IgD-negative memory B cell (primary cell): ENCODE measurements around the gene PABPN1. TPM values are rescaled to one million over a fixed set of nuclear protein-coding genes. Genes with fewer than 3 reads are reported as not detected.
"Not testable (repeated sequence)": the region's sequence is repeated elsewhere in the genome, so short reads cannot be mapped to it uniquely, and the experiment has no call there.

ENCODE experiments used
- H3K27ac Mint-ChIP-seq, 3 donors: one replicate each; pipeline ENCODE4 v1.8.0; 2020 to 2022; ENCODE audit warnings: mild to moderate bottlenecking in 3 of 3, mixed read lengths in 3 of 3, moderate library complexity in 1 of 3
- H3K27me3 Mint-ChIP-seq: one replicate; pipeline ENCODE4 v1.8.0; 2021; ENCODE audit warnings: mixed read lengths
- H3K36me3 Mint-ChIP-seq: one replicate; pipeline ENCODE4 v1.8.0; 2020; ENCODE audit warnings: mild to moderate bottlenecking, mixed read lengths
- H3K4me1 Mint-ChIP-seq, 3 donors: one replicate each; pipeline ENCODE4 v1.8.0; 2020 to 2022; ENCODE audit warnings: mixed read lengths in 3 of 3, mild to moderate bottlenecking in 1 of 3
- H3K4me3 Mint-ChIP-seq, 4 donors: one replicate each; pipeline ENCODE4 v1.8.0; 2020 to 2022; ENCODE audit warnings: mild to moderate bottlenecking in 4 of 4, mixed read lengths in 4 of 4, moderate library complexity in 3 of 4
- H3K9me3 Mint-ChIP-seq, 3 donors: one replicate each; pipeline ENCODE4 v1.8.0; 2020 to 2021; ENCODE audit warnings: mixed read lengths in 3 of 3, mild to moderate bottlenecking in 1 of 3
- polyA plus RNA-seq: library from polyadenylated mRNA; unstranded; fragments of 300-500 nt; fragmentation: Illumina TruSeq; gene quantifications from one replicate; pipeline ENCODE4 v1.2.3, GENCODE V29; 2021

Gene PABPN1, protein sequence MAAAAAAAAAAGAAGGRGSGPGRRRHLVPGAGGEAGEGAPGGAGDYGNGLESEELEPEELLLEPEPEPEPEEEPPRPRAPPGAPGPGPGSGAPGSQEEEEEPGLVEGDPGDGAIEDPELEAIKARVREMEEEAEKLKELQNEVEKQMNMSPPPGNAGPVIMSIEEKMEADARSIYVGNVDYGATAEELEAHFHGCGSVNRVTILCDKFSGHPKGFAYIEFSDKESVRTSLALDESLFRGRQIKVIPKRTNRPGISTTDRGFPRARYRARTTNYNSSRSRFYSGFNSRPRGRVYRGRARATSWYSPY
- 127 TPM for polyA plus RNA-seq

DNA sequence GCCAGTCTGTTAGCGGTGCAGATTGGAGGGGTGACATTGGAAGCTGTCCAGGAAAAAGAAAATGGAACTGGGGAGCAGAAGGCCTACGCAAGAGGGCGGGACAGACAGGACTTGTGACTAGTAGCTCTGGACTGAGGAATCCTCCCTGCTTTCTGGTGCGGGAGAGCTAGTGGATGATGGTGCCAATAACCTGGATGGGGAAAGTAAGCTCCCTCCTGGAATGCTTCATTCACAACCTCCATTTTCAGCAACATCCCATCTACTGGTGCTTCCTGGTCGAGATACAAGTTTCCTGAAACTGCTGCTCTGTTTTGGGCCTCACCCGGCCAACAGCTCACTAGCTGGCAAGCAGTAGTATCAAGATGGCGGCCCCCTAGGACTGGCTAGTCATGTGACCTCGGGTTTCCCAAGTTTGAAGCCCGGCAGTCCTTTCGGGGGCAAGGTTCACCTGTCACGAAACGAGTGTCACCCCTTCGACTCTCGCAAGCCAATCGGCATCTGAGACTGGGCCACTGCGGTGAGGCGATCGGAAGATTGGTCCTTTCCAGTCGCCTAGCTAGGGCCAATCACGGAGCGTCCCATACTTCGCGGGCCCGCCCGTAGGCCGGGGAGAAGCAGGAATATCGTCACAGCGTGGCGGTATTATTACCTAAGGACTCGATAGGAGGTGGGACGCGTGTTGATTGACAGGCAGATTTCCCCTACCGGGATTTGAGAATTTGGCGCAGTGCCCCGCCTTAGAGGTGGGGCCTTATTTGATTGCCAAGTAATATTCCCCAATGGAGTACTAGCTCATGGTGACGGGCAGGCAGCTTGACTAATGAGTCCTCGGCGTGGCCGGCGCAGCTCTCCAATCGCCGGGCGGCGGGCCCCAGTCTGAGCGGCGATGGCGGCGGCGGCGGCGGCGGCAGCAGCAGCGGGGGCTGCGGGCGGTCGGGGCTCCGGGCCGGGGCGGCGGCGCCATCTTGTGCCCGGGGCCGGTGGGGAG, at the start of gene PABPN1:
PABPN1 (plus strand) TSS at position 874 of the 988 bp plus-strand sequence; CDS start at position 887, 13 bp downstream.
- Mint-ChIP-seq H3K4me1 (peaks cover 12 to 25% (median 23%) of the 10 kb centered on the region in 3 donors), H3K27ac (peak within 1 kb of the TSS; percentile 93 to 99 (median 98)), H3K4me3 (peak within 1 kb of the TSS; percentile 89 to 98 (median 96)), H3K36me3 (peaks cover 4% of the 10 kb centered on the region), H3K9me3 (peaks cover 0 to 1% (median 0%) of the 10 kb centered on the region in 3 donors), H3K27me3 (no peaks in the 10 kb centered on the region)

DNA sequence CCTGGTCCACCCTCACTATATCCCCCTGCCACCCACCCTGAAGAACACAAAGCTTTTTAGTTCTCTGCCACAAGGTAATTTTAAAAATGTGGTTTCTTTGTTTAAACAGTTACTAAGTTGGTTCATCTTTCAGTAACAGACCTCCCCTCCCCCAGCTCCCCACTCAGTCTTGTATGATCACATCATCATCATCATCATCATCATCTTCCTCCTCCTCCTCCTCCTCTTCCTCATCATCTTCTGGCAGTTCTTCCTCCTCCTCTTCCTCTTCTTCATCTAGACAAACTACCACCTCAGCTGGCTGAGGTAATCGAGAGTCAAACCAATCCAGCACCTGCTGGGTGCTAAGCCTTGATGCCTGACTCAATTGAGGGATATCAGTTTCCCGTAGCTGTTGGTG, 45.8 kb upstream of the PABPN1 start:
- Mint-ChIP-seq H3K4me1 (peaks cover 0 to 3% (median 0%) of the 10 kb centered on the region in 3 donors), H3K36me3 (peaks cover 7% of the 10 kb centered on the region), H3K9me3 (no peaks in the 10 kb centered on the region), H3K27ac (peak overlapping the region in 1 of 3 donors; percentile 53), H3K27me3 (no peaks in the 10 kb centered on the region), H3K4me3 (no peak overlapping the region)

DNA sequence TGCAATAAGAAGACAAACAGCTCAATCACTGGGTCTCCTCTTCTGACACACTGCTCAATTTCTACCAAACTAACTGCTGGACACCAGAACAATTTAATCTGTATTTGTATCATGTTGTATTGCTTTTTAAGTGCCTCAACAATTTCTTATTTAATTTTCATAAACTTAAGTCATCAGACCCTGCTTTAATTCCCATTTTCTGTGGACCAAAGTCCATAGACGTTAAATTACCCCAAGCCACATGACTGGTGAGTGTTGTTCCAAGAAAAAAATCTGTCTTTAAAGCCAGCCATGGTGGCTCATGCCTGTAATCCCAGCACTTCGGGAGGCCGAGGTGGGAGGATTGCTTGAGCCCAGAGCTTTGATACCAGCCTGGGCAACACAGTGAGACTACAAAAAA, 44.1 kb upstream of the PABPN1 start:
- peaks cover 0 to 3% (median 0%) of the 10 kb centered on the region in 3 donors for H3K4me1 Mint-ChIP-seq
- H3K9me3 Mint-ChIP-seq = no peaks in the 10 kb centered on the region
- no peaks in the 10 kb centered on the region for H3K27me3 Mint-ChIP-seq
- no peak overlapping the region for H3K27ac Mint-ChIP-seq
- H3K4me3 Mint-ChIP-seq = no peak overlapping the region
- peaks cover 7% of the 10 kb centered on the region for H3K36me3 Mint-ChIP-seq

DNA sequence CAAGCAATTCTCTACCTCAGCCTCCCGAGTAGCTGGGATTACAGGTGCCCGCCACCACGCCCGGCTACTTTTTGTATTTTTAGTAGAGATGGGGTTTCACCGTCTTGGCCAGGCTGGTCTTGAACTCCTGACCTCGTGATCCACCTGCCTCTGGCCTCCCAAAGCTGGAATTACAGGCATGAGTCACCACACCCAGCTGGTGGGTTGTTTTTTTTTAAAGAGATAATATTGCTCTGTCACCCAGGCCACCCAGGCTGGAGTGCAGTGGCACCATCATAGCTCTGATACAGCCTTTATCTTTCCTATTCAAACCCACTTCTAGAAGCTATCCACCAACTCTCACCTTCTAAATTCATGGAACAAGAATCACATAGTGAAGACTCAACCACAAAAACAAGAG, 43.3 kb upstream of the PABPN1 start:
- H3K4me3 Mint-ChIP-seq, H3K9me3 Mint-ChIP-seq, H3K27ac Mint-ChIP-seq, H3K36me3 Mint-ChIP-seq, H3K27me3 Mint-ChIP-seq, H3K4me1 Mint-ChIP-seq: not testable (repeated sequence)

DNA sequence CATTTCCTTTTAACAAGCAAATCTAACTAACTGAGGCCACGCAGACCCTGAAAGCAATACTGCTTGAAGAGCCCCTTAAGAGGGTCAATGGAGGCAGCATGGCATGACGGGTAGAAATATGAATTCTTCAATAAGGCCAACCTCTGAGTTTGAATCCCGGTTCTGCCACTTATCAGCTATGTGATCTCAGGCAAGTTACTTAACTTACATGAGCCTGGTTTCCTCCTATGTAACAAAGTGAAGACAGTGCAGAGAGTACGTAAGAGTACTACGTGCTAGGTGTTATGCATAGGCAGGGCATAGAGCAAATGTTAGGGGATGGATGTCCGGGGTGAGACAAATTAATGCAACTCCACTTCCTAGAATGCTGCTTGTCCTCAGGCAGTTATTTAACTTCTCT, 40.0 kb upstream of the PABPN1 start:
- H3K27me3 Mint-ChIP-seq = no peaks in the 10 kb centered on the region
- no peak overlapping the region for H3K27ac Mint-ChIP-seq
- H3K4me3 Mint-ChIP-seq = peak overlapping the region in 1 of 4 donors; percentile 58
- no peaks in the 10 kb centered on the region for H3K9me3 Mint-ChIP-seq
- H3K4me1 Mint-ChIP-seq = peaks cover 5 to 13% (median 9%) of the 10 kb centered on the region in 3 donors
- peaks cover 3% of the 10 kb centered on the region for H3K36me3 Mint-ChIP-seq

- H3K27me3 Mint-ChIP-seq = no peaks in the 10 kb centered on the region
Measured at GRCh38 chr14:23284654-23285529, 36.4 kb upstream of the PABPN1 start.

GRCh38 chr14:23285530-23286019, 35.7 kb upstream of the PABPN1 start:
- peaks cover 5 to 18% (median 9%) of the 10 kb centered on the region in 3 donors for H3K4me1 Mint-ChIP-seq
- peak overlapping the region; percentile 40 to 78 (median 76) for H3K27ac Mint-ChIP-seq
- peak overlapping the region; percentile 83 to 98 (median 96) for H3K4me3 Mint-ChIP-seq
- H3K27me3 Mint-ChIP-seq = no peaks in the 10 kb centered on the region
- H3K9me3 Mint-ChIP-seq = no peaks in the 10 kb centered on the region
- H3K36me3 Mint-ChIP-seq = no peaks in the 10 kb centered on the region

More at GRCh38 chr14:23284654-23285529, 36.4 kb upstream of the PABPN1 start:
- H3K4me1 Mint-ChIP-seq = peaks cover 5 to 18% (median 9%) of the 10 kb centered on the region in 3 donors
- H3K4me3 Mint-ChIP-seq = peak overlapping the region; percentile 83 to 98 (median 96)
- H3K9me3 Mint-ChIP-seq = no peaks in the 10 kb centered on the region
- peak overlapping the region; percentile 13 to 78 (median 76) for H3K27ac Mint-ChIP-seq
- no peaks in the 10 kb centered on the region for H3K36me3 Mint-ChIP-seq

GRCh38 chr14:23286020-23286901, 35.0 kb upstream of the PABPN1 start, which contains the start of gene HOMEZ:
Gene HOMEZ, minus strand, starts transcription at chr14:23286132. Its CDS starts 180 bp downstream, at chr14:23285952.
- Mint-ChIP-seq H3K4me3 (peak within 1 kb of the TSS; percentile 83 to 98 (median 96)), H3K9me3 (no peaks in the 10 kb centered on the region), H3K36me3 (no peaks in the 10 kb centered on the region), H3K27ac (peak within 1 kb of the TSS; percentile 40 to 92 (median 76)), H3K27me3 (no peaks in the 10 kb centered on the region), H3K4me1 (peaks cover 5 to 18% (median 9%) of the 10 kb centered on the region in 3 donors)

GRCh38 chr14:23286902-23287479, 34.3 kb upstream of the PABPN1 start:
- Mint-ChIP-seq H3K4me3 (peak overlapping the region; percentile 83 to 98 (median 96)), H3K27me3 (no peaks in the 10 kb centered on the region), H3K27ac (peak overlapping the region in 2 of 3 donors; percentile 76 to 92), H3K4me1 (peaks cover 5 to 18% (median 9%) of the 10 kb centered on the region in 3 donors), H3K36me3 (no peaks in the 10 kb centered on the region), H3K9me3 (no peaks in the 10 kb centered on the region)

- Mint-ChIP-seq H3K27ac (peak overlapping the region; percentile 58 to 97 (median 91)), H3K27me3 (no peaks in the 10 kb centered on the region), H3K4me3 (peak overlapping the region in 3 of 4 donors; percentile 26 to 78 (median 63)), H3K9me3 (no peaks in the 10 kb centered on the region), H3K36me3 (no peaks in the 10 kb centered on the region), H3K4me1 (peaks cover 8 to 19% (median 13%) of the 10 kb centered on the region in 3 donors)
Measured at GRCh38 chr14:23294734-23295561, 26.3 kb upstream of the PABPN1 start.

DNA sequence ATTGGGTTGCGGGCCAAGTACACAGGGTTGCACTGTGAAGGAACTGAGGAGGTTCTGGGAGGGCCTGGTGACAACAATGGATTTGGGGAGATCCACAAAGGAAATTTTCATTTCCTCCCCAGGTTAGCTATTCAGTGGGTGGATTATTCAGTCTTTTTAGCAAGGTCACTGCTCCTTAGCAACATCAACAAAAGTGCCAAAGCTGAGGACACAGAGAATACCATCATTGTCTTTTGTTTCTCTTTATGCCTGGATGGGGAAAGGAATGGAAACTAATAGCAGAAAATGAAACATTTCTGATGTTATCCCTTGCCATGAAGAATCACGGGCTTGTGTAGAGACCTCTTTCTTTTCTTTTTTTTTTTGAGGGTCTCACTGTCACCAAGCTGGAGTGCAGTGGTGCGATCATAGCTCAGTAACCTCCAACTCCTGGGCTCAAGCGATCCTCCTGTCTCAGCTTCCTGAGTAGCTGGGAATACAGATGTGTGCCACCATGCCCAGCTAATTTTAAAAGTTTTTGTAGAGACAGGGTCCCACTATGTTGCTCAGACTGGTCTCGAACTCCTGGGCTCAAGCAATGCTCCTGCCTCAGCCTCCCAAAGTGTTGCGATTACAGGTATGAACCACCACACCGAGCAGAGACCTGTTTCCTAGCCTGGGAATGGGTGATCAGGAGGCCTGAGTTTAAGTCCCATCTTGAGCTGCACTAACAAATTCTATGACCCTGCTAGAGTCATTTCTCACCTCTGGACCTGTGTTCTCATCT, 25.1 kb upstream of the PABPN1 start:
- H3K27ac Mint-ChIP-seq = peak overlapping the region in 1 of 3 donors; percentile 97
- H3K9me3 Mint-ChIP-seq = no peaks in the 10 kb centered on the region
- H3K4me1 Mint-ChIP-seq = peaks cover 8 to 24% (median 17%) of the 10 kb centered on the region in 3 donors
- no peaks in the 10 kb centered on the region for H3K36me3 Mint-ChIP-seq
- peak overlapping the region in 2 of 4 donors; percentile 34 to 78 for H3K4me3 Mint-ChIP-seq
- H3K27me3 Mint-ChIP-seq = no peaks in the 10 kb centered on the region

- Mint-ChIP-seq H3K9me3 (no peaks in the 10 kb centered on the region), H3K36me3 (no peaks in the 10 kb centered on the region), H3K4me1 (peaks cover 8 to 24% (median 17%) of the 10 kb centered on the region in 3 donors), H3K27me3 (no peaks in the 10 kb centered on the region), H3K27ac (peak overlapping the region in 1 of 3 donors; percentile 97), H3K4me3 (peak overlapping the region in 1 of 4 donors; percentile 53)
Measured at GRCh38 chr14:23297096-23297495, 24.2 kb upstream of the PABPN1 start.
